GM18520 (cell line): ENCODE measurements around the gene MED12L.

Experiments
- ATAC-seq: cut with Tn5 transposase; IDR thresholded peaks from one replicate; pipeline ENCODE4 v1.9.1; 2021; ENCODE audit not compliant: unreplicated experiment

Gene MED12L

DNA sequence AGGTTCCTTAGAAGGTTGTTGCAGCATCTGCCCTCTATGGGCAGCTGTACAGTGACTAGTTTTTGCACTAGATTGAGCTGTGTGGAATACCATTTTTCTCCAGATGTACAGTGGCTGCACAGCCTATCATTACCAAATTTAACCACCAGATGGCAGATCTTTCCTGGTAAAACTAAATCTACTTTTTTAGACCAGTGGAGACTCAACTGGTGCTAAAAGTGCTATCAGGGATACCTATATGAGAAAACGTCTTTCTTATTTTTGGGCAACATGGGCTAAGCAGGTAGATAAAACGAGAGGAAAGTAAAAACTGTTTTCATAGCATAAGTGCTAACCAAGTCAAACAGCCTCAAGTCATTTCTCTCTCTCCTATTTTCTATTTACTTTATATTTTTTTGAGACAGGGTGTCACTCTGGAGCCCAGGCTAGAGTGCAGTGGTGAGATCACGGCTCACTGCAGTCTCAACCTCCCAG, 354.2 kb downstream of the MED12L start:
- ATAC-seq, result no peak

DNA sequence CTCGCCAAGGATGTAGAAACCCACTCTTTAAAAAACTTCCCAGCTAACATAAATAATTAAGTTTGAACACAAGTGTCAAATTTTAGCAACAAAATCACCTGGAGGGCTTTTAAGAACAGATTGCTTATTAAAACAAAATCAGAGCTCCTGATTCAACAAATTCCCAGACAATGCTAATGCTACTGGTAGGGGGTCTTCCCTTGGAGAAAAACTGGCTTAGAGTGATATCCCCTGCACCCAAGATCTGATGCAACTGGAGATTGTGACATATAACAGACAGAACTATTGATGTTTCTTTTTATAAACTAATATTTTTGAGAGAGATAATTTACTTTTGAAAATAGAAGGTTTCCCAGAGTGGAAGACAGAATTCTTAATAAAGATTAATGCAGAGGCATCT, 355.5 kb downstream of the MED12L start:
- ATAC-seq, result no peak

DNA sequence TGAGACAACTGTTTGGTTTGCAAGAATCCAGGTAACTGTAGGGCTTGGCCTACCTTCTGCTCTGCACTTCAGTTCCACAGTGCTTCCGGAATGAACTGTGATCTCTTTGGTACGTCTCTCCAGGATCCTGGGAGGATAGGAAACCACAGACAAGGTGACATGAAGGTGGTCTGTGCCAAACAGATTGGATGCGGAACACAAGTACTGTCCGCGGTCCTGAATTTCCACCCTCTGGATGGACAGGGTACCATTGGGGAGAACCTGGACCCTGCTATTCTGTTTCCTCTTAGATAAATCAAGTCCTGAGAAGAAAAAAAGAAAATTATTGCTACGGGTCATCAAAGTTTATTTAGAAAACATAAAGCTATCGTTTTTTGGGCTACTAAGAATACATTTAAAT, 358.1 kb downstream of the MED12L start:
- no peak for ATAC-seq

DNA sequence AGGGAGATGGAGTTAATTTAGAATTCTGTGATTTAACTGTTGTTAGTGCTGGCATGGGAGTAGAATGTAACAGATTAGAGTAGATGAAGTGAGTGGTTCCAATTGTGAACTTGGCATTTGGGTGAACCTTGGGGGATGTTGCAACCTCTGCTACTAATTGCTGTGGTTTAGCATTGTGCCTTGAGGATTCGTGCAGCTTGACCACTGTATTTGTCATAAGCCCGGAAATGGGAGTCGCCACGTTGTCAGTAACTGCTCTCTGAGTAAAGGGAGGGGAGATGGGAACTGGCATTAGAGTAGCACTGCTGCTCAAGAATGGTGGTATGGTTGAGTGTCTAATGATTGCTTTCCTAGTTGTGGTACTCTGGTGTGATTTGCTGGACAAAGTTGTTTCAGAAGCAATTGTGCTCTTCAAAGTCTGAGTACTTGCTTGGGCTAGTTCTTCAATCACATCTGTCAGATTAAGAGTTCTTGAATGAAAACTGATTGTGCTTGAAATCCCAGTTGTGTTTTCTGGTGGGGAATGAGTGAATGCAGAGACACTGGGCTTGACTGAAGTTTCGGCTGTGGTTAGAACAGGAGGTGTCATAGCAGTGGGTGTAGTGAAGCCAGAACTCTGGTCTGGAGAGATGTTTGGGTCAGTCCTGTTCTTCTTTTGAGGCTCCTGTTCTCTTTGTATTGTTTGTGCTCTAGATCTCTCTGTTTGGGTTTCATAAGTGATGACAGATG, 360.0 kb downstream of the MED12L start:
- ATAC-seq, result no peak

DNA sequence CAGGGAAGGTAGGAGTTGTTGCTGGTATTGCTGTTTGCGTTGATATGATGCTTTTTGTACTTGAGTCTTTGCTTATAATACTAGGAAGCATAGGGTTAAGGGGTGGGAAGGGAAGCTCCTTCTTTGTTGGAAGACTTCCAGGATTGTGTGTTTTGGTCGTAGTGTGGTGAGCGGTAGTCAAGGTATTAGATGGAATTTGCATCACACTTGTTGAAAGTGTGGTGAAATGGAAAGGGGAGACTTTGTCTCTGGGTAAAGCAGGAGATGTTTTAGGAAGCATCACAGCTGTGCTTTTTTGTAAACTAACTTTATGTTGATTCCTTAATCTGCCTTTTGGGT, 360.5 kb downstream of the MED12L start:
- no peak for ATAC-seq

DNA sequence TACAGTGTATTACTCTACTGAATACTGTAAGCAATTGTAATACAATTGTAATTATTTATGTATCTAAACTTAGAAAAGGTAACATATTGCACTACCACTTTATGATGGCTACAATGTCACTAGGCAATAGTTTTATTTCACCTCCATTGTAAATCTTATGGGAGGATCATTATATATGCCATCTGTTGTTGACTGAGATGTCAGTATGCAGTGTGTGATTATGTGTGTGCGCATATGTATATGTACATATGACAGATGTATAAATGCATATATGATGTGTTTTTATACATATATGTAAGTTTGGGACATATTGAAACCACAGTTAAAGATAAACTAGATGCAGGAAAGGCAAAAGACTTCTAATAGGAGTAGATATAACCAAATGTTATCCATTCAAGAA, 366.9 kb downstream of the MED12L start:
- no peak for ATAC-seq

DNA sequence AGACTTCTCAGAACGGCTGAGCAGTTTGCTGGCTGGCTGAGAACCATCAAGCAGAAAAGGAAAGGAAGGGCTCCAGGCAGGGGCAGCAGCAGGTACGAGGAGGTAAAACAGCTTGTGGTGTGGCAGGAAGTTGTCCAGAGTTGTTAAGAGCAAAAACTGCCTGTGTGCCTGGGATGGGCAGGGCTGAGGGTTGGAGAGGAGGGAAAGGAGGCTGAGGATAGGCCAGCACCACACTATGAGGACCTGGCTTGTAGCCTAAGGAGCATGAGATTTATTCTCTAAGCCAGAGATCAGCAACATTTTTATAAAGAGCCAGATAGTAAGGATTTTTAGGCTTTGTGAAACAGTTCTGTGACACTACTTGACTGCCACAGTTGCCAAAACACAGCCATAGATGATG, 367.4 kb downstream of the MED12L start:
- ATAC-seq, result no peak

DNA sequence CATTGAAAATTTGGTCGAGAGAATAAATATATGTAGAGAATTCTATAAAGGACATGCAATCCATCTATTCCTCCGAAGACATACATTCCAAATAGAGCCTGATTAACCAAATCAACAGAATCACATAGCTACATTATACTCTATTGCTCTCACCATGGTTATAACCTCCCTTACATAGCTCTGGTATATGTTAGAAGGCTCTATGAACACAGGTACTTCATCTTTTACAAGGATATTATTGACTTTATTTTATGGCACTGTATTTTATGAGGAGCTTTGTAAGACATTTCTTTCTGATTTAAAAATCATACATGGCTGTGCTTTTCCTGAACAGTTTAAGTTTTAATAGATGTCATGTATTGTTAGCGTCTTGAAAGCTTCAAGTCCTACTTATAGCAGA, 370.6 kb downstream of the MED12L start:
- ATAC-seq, result no peak

DNA sequence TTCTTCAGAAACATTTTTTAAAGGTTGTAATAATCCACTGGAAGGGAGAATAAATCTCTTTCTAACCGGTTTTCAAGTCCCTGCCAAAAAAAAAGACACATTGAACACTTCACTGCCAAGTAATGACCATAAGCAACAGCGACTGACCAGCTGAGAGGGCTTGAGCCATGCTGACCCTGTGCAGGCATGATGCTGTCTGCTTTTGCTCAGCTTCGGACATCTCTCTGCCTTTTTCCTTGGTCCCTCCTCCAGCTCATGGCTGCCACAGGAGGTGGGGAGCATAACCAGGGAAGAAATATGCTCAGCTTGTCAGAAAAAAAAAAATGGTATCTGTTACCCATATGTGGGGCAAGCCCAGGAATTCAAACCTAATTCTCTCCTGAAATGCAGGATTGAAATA, 373.9 kb downstream of the MED12L start:
- no peak for ATAC-seq

DNA sequence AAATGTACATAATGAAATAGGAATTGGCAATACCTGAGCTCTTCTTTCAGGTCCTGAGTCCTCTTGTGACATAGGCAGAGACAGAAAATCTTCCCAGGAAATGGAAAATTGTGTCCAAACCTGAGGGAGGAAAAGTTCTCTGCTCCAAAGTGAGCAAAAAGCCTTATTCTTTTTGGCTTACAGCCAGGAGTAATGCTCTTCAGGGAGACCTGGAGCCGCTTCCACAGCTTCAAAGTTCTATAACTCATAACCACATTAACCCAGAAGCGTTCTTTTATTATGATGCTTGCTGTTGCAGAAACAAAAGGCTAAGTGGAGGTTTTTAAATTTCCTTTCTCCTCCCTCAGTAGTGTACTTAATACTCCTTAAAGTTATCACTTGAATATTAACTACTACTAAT, 374.8 kb downstream of the MED12L start:
- no peak for ATAC-seq

DNA sequence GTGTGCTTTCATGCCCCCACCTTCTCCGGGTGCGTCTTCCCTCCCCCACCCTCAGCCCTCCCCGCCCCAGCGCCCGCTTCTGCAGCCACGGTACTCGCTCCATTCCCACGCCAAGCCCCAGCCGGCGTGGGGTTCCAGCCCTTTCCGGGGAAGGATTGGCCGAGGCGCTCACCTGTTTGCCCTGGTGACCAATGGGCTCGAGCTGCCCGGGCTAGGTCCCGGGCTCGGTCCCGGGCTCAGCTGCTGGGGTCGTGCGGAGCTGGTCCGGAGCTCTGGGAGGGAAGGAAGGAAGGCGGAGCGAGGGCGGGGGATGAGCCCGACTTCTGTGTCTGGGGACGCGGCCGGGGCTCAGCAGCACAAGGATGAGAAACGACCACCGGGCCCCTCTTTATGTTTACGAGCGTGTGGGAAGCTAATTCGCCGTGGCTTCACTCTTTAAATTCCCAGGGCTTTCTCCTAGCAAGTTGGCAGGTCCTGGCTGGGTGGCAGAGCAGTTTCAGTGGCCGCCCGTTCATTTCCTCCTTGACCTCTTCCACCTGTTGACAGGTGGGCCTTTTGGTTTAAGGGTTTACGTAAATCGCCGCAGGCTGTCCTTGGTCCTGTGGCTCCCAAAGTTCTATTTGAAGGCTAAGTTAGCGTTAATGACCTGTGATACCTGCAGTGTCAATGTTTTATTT, 375.4 kb downstream of the MED12L start, which contains the start of gene IGSF10:
Gene IGSF10 (minus strand): TSS at position 288 of the 677 bp plus-strand sequence. CDS start 2,352 bp downstream, outside the sequence.
- ATAC-seq, result no peak

DNA sequence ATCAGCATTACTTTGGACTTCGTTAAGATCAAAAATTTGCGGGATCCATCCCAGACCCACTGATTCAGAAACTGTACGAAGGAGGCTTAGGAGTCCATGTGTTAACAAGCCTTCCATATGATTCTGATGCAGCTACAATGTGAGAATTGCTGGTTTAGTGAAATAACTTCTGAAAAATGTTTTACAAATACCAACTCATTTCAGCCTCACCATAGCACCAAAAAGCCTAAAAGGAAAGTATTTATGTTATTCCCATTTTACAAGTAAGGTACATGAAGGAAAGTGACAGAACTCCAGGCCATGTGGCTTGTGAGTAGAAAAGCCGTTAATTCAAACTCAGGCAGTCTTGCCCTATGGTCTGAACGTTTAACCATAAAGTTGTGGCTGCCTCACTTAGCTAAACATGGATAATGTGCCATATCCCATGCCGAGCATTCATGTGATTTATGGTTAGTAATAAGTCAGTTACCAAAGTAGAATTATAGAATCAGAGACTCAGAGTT, 376.9 kb downstream of the MED12L start:
- no peak for ATAC-seq

DNA sequence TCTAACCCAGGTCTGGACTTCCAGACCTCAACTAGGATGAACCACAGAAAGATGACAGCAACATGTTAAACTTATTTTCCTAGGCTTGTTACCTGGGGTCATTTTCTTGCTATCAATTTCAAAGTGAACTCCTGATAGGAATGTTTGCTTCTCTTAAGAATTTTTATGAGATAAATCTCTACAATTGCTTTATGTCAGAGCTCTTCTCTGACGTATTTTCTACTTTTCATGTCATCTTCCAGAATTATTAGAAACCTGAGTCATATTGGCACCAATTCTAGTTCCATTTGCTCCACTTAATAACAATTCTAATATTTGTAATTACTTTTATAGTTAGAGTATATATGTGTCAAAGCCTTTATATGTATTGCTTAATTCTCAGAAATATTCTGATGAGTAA, 377.5 kb downstream of the MED12L start:
- no peak for ATAC-seq

DNA sequence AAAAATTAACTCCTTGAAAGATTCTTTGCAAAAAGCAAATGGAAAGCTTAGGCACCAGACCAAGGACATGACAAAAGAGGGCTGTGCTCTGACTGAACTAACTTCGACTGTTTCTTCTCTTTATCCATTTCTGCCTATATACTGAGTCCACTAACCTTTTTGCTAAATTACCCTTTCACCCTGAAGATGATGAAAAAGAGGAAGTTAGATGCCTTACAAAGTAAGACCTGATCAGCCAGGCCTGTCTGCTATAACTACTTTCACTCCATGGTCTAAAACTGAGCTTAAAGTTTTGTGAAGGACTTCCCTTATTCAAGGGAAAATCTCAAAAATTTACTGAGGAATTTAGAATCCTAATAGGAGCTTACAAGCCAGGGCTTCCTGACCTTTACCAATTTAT, 381.6 kb downstream of the MED12L start:
- ATAC-seq, result no peak

DNA sequence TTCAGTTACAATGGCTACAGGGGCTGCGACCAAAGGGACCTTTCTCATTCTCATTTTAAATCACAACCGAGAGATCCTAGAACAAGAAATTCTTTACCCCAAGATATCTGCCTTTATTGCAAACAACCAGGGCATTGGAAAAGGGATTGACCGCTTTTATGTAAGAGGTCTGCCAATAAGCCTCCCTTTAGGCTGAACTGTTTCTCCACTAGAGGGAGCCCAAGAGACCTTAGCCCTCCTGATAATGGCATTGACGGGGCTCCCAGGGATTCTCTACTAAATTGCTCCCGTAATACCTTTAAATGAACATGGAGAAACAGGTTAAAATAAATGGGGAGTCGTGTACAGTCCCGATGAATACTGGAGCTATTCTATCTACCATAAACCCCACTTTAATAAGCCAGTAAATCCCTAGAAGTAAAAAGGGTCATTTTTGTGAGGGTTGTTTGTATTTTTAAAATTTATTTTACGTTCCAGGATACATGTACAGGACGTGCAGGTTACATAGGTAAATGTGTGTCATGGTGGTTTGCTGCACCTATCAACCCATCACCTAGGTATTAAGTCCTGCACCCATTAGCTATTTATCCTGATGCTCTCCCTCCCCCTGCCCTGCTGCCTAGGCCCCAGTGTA, 382.9 kb downstream of the MED12L start:
- peak; percentile 46 for ATAC-seq

DNA sequence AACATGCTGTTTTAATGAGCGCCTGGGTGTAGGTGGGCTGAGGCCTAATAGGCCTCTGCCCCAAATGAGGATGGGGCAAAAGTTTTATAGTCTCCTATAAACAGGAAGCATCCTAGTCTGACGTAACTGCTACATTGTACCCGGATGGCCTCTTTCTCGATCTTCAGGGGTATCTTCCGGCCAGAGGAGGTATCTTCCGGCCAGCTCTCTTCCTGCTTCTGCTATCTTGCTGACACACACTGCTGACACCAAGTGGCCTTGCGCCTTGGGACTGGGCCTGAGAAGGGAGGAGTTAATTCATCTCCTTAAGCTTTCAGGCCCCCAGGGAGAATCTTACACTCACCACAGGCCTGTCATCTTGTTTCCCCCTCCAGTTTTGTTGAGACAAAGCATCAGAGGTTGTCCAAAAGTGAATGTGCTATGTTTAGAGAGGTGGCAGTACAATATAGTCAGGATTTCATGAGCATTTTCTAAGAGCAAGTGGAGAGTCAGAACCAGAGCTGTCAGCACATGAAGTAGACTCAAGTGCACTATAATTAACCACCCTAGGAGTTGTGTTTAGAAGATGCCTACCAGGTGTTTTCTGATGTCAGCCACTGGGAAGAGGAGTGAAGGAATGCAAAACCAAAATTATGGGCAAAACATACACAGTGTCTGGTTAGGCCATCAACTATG, 391.0 kb downstream of the MED12L start:
- no peak for ATAC-seq

DNA sequence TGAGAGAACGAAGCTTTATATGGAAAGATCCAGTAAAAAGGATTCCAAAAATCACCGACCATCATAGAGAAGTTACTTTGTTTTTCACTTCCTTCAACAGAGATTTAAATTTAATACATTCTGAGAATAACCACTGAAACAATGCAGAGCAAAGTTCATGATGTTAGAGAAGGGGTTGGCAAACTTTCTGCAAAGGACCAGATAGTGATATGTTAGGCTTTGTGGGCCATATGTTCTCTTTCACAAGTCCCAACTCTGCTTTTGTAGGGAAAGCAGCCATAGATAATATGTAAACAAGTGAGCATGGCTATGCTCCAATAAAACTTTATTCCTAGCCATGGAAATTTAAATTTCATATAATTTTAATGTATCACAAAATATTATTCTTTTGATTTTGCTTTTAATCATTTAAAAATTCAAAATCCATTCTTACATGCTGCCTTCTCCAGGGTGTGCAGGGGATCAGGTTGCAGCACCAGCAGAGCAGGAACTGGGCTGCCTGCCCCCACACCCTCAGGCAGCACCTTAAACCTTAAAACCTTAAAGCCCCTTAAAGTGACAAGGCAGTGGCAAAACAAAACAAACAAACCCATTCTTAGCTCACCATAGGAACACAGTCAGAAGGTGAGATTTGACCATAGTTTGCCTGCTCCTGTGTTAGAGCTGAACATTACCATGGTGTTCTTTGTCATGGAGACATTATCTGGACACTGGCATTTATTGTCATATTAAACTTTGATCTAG, 392.3 kb downstream of the MED12L start:
- no peak for ATAC-seq

DNA sequence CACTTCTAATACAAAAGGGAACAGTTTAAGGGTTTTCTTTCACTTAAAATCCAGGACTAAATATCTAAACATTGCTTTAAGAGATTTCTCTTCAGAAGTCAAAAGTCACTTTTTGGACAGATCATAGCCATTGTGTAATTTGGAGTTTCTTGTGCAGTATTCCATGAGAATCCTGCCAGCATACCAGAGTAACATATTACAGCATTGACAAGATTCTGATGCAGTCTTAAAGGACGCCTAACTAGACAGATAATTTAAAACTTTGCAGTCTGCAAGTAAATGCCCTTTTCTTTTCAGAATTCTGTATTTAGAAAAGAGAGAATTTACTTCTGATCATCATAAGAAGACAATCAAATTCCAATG, 392.9 kb downstream of the MED12L start:
- no peak for ATAC-seq

DNA sequence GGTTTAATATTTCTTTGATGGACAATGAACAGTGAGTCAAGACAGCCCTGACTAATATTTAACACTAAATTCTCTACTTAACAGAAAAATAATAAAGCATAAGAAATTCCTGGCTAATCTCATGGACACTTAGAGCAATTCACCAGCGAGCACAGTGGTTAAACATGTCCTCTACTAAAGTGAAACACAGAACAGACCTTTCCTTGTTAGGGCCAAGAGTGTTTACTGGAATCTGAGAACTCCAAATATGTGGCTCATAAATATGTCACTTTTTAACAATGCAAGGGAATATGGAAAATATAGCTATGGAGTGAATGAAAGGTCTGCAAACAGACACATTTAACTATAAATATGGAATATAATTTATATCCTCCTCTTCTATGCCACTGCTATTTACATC, 394.0 kb downstream of the MED12L start:
- no peak for ATAC-seq

DNA sequence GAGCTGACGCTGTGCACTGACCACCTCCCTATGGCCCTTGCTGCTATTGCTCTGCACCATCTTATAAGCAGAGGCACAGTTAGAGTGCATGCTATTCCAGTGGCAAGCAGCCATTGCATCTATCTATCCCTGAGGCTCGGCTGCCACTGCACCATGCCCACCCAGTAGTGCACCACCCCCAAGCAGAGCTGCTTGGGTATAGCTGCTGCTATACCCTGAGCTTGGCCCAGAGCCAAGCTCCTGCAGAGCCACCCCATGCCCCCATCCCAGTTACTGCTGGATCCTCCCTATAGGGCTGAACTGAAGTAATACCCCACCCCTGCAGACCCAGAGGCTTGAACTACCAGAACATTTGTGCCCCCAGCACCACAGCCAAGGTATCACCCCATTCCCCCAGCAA, 395.0 kb downstream of the MED12L start:
- ATAC-seq, result no peak

DNA sequence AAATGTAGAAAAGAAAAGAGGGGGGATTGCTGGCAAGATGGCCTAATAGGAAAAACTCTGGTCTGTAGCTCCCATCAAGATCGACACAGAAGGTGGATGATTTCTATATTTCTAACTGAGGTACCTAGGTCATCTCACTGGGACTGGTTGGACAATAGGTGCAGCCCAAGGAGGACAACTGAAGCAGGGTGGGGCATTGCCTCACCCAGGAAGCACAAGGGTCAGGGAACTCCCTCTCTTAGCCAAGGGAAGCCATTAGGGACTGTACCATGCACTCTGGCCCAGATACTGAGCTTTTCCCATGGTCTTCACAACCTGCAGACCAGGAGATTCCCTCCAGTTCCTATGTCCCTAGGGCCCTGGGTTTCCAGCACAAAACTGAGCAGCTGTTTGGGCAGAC, 398.0 kb downstream of the MED12L start:
- ATAC-seq, result no peak
